Eye (tissue), 1 donor: ENCODE measurements around the gene HEG1.
A peak's percentile ranks its signal among the peaks of the same experiment; 100 is the strongest.

Experiments
- DNase-seq: peaks from one replicate; pipeline ENCODE4 v3.0.0-alpha.2; 2015

HEG1 gene

GRCh38 chr3:125006291-125006731 is 49.5 kb downstream of the HEG1 start:
- peak; percentile 52 for DNase-seq

- DNase-seq = no peak
Measured at GRCh38 chr3:125005676-125006075, 50.1 kb downstream of the HEG1 start.

GRCh38 chr3:125005222-125005621 is 50.6 kb downstream of the HEG1 start:
- DNase-seq = no peak

- DNase-seq = no peak
Measured at GRCh38 chr3:125003859-125004595, 51.8 kb downstream of the HEG1 start.

- no peak for DNase-seq
Measured at GRCh38 chr3:125003369-125003853, 52.4 kb downstream of the HEG1 start.

GRCh38 chr3:125002414-125003368 is 53.1 kb downstream of the HEG1 start:
- peak; percentile 70 for DNase-seq

- peak; percentile 33 for DNase-seq
Measured at GRCh38 chr3:125001557-125002413, 54.0 kb downstream of the HEG1 start.

- DNase-seq = no peak
Measured at GRCh38 chr3:125000661-125001060, 55.1 kb downstream of the HEG1 start.

- no peak for DNase-seq
Measured at GRCh38 chr3:124999897-125000435, 55.8 kb downstream of the HEG1 start.

- no peak for DNase-seq
Measured at GRCh38 chr3:124999317-124999716, 56.5 kb downstream of the HEG1 start.

GRCh38 chr3:124998247-124998630 is 57.6 kb downstream of the HEG1 start:
- DNase-seq = no peak

GRCh38 chr3:124997303-124998246 is 58.2 kb downstream of the HEG1 start:
- DNase-seq = no peak

GRCh38 chr3:124995460-124995994 is 60.3 kb downstream of the HEG1 start:
- peak; percentile 87 for DNase-seq

GRCh38 chr3:124993466-124993865 is 62.3 kb downstream of the HEG1 start:
- no peak for DNase-seq

- DNase-seq = no peak
Measured at GRCh38 chr3:124992041-124992440, 63.8 kb downstream of the HEG1 start.

GRCh38 chr3:124986192-124987143 is 69.3 kb downstream of the HEG1 start:
- DNase-seq = peak; percentile 49

GRCh38 chr3:124985349-124985748 is 70.4 kb downstream of the HEG1 start:
- no peak for DNase-seq

- DNase-seq = no peak
Measured at GRCh38 chr3:124984754-124985153, 71.0 kb downstream of the HEG1 start.

- no peak for DNase-seq
Measured at GRCh38 chr3:124982855-124983254, 72.9 kb downstream of the HEG1 start.

- DNase-seq = no peak
Measured at GRCh38 chr3:124981472-124981871, 74.3 kb downstream of the HEG1 start.
